ENCODE data around the gene ZNF280A. TPM values are rescaled to one million over a fixed set of nuclear protein-coding genes. Genes with fewer than 3 reads are reported as not detected.

Gene ZNF280A
- total RNA-seq, 2 experiments from 2014 or later: not detected

DNA sequence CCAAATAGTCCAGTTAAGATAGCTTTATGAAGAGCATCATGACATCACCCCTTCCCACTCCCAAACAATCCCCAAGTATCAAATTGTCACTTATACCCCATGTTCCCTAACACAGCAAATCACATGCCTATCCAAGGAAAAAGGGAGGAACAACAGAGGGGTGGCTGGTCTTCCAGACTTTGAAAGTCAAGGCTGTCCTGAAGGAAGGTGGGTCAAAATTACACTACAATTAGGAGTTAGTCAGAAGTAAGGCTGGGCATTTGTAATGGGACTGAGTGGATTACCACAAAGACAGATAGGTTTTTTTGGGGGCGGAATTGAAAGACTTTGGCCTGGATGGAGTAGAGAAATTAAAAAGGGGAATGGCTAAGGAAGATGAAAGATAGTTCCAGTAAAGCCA is 33.1 kb upstream of the ZNF280A start:
- Mint-ChIP-seq H3K36me3 (no peaks in the 10 kb centered on the region), H3K4me1 (no peaks in the 10 kb centered on the region), H3K27ac (no peak overlapping the region), H3K9me3 (ENCODE audit: low read depth) (no peaks in the 10 kb centered on the region), H3K4me3 (no peak overlapping the region), H3K27me3 (peaks cover 6% of the 10 kb centered on the region)
- CTCF ChIA-PET: interaction anchor here (1.1 kb wide), 1 partner anchor 123 kb away, joined by 3 read pairs; no protein-coding TSS in a partner anchor
- DNase-seq (no peak), ATAC-seq (no peak)

DNA sequence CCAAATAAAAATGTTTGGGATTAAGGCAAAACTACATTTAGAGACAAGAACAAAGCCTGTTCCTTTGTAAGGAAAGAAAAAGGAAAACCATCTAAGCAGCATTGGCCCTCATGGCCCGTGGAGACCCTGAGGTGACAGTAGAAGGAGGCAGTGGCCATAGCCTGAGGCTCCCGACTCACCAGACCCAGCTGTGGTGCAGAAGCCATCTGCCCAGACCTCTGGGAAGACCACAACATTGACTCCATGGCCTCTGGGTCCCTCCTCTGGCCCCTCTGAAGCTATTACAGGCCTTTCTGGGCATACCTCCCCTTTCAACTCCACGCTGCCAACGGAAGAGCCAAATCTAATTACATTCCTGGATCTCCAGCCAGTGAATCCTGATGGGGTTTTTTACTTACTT is 32.6 kb upstream of the ZNF280A start:
- CTCF ChIA-PET: interaction anchor here (1.1 kb wide), 1 partner anchor 122 kb away, joined by 3 read pairs; no protein-coding TSS in a partner anchor
- H3K27me3 Mint-ChIP-seq: peaks cover 11% of the 10 kb centered on the region

DNA sequence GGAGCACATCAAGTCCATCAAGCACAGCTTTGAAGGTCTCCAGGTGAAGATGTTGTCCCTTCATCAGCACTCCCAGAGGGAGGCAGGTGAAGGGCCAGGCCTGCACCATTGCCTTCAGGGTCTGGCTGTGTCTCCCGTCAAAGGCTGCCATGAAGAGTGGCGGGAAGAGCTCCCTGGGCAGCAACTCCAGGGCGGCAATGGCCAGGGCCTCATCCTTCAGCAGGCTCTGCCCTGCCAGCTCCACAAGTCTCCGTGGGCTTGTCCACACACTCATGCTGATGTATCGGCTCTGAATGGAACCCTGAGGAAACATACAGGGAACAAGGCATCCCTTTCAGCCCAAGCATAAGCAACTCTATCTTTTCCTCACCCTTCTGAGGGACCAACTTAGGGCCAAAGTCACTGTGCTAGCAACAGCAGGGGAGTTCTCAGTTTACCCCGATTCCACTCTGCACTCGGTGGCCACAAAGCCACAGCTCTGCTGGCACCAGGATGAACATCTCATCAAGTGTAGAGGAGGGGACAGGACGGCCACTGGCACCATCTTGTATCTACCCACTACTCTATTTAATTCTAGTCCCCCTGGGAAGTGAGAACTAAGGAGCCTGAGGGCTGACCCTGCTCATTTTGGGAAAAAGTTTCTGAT is 30.8 kb upstream of the ZNF280A start:
- Mint-ChIP-seq H3K27ac (no peak overlapping the region), H3K4me3 (no peak overlapping the region), H3K9me3 (ENCODE audit: low read depth) (no peaks in the 10 kb centered on the region), H3K27me3 (peaks cover 11% of the 10 kb centered on the region), H3K36me3 (no peaks in the 10 kb centered on the region), H3K4me1 (no peaks in the 10 kb centered on the region)
- DNase-seq: no peak
- CTCF ChIA-PET: interaction anchor here (1.2 kb wide), 1 partner anchor 9 kb away, joined by 3 read pairs; the partner anchor contains the start of gene PRAME
- no peak for ATAC-seq

More for the DNA sequence above, 32.6 kb upstream of the ZNF280A start:
- no peak overlapping the region for H3K27ac Mint-ChIP-seq
- no peaks in the 10 kb centered on the region for H3K36me3 Mint-ChIP-seq
- H3K9me3 Mint-ChIP-seq (ENCODE audit: low read depth): no peaks in the 10 kb centered on the region
- ATAC-seq (no peak), DNase-seq (no peak)
- H3K4me3 Mint-ChIP-seq: no peak overlapping the region
- no peaks in the 10 kb centered on the region for H3K4me1 Mint-ChIP-seq

DNA sequence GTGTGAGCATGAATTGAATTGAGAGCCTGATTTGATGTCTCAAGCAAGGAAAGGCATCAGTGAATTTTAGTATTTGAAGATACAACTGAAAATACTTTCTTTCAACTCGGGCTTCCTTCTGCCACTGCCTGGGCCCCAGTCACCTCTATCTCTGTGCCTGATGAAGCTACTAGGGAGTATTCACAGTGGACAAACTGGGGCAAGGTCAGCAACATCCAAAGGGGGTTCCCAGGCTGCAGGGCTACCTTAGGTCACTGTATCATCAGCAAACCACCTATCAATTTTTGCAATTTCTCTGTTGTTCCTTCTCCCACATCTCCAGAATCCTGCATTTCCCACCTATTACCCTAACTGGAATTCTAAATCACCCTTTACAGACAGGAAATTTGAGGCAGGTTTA is 28.8 kb upstream of the ZNF280A start:
- DNase-seq (no peak), ATAC-seq (no peak)
- Mint-ChIP-seq H3K36me3 (no peaks in the 10 kb centered on the region), H3K27me3 (peaks cover 14% of the 10 kb centered on the region), H3K4me3 (no peak overlapping the region), H3K4me1 (no peaks in the 10 kb centered on the region), H3K9me3 (ENCODE audit: low read depth) (no peaks in the 10 kb centered on the region), H3K27ac (no peak overlapping the region)
- CTCF ChIA-PET: interaction anchor here (2.2 kb wide), 1 partner anchor 10 kb away, joined by 9 read pairs; the partner anchor contains the start of gene PRAME

DNA sequence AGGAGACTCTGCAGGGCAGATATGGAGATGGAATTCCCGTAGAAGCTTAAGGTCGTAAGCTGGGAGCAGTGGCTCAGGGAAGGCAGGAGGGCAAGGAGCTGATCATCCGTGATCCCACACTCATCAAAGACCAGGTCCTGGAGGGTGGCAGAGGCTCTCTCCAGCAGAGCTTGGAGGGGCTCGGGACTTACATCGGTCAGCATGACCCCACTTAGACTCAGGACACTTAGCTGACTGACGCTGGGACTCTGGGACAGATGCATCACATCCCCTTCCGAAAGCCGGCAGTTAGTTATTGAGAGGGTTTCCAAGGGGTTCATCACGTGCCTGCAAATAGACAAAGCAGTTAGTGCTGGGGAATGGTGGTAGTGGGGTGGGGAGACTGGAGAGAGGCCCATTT is 28.2 kb upstream of the ZNF280A start:
- Mint-ChIP-seq H3K4me3 (no peak overlapping the region), H3K27ac (no peak overlapping the region), H3K4me1 (no peaks in the 10 kb centered on the region), H3K27me3 (peaks cover 14% of the 10 kb centered on the region), H3K9me3 (ENCODE audit: low read depth) (no peaks in the 10 kb centered on the region), H3K36me3 (no peaks in the 10 kb centered on the region)
- no peak for DNase-seq
- ATAC-seq: no peak
- CTCF ChIA-PET: interaction anchor here (2.2 kb wide), 1 partner anchor 11 kb away, joined by 9 read pairs; the partner anchor contains the start of gene PRAME

DNA sequence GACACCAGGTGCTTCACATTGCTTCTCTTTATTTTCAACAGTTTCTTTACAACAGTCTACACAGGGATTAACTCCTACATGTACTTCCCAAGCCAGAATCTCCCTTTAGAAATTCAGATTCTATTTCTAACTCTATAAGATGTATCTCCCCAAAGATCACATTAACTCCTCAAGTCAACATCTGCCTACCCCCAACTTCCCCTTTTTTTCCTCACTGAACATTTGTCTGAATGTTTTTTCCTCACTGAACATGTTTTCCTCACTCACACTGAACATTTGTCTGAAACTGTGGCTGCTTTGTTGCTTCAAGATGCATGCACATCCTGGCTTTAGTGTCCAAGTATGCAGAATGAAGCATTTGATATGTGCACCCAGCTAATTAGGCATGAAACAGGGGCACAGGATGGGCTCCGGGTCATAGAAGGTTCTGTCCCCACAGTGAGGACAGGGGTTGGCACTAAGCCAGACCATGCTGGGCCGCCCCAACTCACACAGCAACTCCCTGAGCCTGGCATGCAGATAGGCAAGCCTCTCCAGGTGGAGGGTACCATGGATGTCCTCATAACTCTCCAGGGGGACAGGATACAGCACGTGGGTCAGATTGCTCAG is 27.7 kb upstream of the ZNF280A start:
- H3K4me1 Mint-ChIP-seq: no peaks in the 10 kb centered on the region
- H3K27me3 Mint-ChIP-seq: peaks cover 14% of the 10 kb centered on the region
- H3K4me3 Mint-ChIP-seq: no peak overlapping the region
- no peak for DNase-seq
- no peaks in the 10 kb centered on the region for H3K36me3 Mint-ChIP-seq
- H3K9me3 Mint-ChIP-seq (ENCODE audit: low read depth): no peaks in the 10 kb centered on the region
- no peak for ATAC-seq
- CTCF ChIA-PET: interaction anchor here (2.2 kb wide), 1 partner anchor 11 kb away, joined by 9 read pairs; the partner anchor contains the start of gene PRAME
- H3K27ac Mint-ChIP-seq: no peak overlapping the region

DNA sequence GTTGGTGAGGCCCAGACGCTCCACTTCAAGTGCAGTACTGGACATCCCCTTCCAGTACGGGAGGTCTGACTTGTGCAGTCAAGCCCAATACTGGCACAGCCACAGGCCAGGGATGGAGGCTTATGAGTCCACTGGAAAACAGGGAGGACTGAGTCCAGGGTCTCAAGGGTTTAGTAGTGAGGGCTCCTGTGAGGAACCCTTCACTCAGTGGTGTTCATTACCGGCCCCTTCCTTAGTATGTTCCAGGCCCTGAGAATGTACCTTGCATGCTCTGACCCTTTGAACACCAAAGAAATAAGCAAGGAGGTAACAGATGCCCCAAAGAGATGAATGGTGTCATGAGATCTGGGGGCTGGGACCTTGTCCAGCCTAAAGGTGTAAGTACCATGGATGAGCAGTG is 27.2 kb upstream of the ZNF280A start:
- ATAC-seq (no peak), DNase-seq (no peak)
- H3K4me1 Mint-ChIP-seq: no peaks in the 10 kb centered on the region
- H3K27ac Mint-ChIP-seq: no peak overlapping the region
- CTCF ChIA-PET: no interaction called here
- no peak overlapping the region for H3K4me3 Mint-ChIP-seq
- no peaks in the 10 kb centered on the region for H3K36me3 Mint-ChIP-seq
- H3K27me3 Mint-ChIP-seq: peaks cover 14% of the 10 kb centered on the region
- no peaks in the 10 kb centered on the region for H3K9me3 Mint-ChIP-seq (ENCODE audit: low read depth)

DNA sequence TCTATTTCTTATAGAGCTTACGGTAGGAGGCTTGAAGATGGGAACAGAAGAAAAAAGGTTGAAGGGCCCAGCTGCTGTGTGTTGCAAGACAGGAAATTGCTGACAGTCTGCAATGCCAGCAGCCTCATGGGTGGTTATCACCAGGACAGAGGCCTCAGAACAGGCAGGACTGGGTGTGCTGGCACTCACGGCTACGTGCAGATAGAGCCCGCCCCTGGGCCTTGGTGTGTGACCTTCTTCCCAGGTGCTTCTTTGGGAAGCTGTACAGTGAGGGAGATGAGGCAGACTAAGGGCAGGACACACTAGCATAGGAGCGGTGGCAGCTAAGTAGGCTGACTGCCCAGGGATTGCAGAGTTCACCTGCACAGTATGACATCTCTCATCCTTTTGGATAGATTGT is 26.4 kb upstream of the ZNF280A start:
- no peaks in the 10 kb centered on the region for H3K36me3 Mint-ChIP-seq
- CTCF ChIA-PET: no interaction called here
- no peak for ATAC-seq
- no peak overlapping the region for H3K4me3 Mint-ChIP-seq
- H3K4me1 Mint-ChIP-seq: no peaks in the 10 kb centered on the region
- DNase-seq: no peak
- peaks cover 14% of the 10 kb centered on the region for H3K27me3 Mint-ChIP-seq
- H3K9me3 Mint-ChIP-seq (ENCODE audit: low read depth): no peaks in the 10 kb centered on the region
- no peak overlapping the region for H3K27ac Mint-ChIP-seq

DNA sequence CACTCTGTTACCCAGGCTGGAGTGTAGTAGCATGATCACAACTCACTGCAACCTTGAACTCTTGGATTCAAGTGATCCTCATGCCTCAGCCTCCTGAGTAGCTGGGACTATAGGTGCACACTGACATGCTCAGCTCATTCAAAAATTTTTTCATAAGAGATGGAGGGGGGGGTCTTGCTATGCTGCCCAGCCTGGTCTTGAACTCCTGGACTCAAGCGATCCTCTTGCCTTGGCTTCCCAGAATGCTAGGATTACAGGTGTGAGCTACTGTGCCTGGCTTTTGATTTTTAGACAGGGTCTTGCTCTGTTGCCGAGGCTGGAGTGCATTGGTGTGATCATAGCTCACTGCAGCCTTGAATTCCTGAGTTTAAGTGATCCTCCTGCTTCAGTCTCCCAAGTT is 25.0 kb upstream of the ZNF280A start:
- Mint-ChIP-seq H3K27ac (no peak overlapping the region), H3K27me3 (peaks cover 15% of the 10 kb centered on the region), H3K36me3 (no peaks in the 10 kb centered on the region), H3K9me3 (ENCODE audit: low read depth) (no peaks in the 10 kb centered on the region), H3K4me3 (no peak overlapping the region), H3K4me1 (no peaks in the 10 kb centered on the region)
- no peak for DNase-seq
- CTCF ChIA-PET: no interaction called here
- ATAC-seq: no peak

DNA sequence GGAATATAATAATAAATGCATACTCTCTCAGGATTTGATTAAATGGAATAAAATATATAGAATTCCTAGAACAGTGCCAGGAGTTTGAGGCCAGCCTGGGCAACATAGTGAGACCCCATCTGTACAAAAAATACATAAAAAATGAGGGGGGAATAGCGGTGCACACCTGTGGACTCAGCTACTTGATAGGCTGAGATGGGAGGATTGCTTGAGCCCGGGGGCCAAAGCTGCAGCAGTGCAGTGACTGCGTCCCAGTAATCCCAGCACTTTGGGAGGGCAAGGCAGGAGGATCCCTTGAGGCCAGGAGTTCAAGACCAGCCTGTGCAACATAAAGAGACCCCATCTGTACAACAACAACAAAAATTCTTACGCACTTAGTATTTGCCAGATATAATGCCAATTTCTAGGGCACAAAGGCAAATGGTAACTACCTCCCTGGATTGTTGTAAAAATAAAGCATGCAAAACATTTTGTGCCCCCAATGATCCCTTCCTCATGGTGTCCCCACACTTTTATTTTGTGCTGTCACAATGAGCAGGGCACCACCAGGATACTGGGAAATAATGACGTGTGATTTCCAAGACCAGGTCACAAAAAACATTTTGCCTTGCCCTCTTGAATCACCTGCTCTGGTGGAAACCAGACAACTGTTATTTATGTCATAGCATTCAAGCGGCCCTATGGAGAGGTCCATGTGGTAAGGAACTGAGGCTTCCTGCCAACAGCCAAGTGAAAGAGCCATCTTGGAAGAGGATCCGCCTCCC is 18.3 kb upstream of the ZNF280A start:
- H3K27ac Mint-ChIP-seq: no peak overlapping the region
- no peaks in the 10 kb centered on the region for H3K36me3 Mint-ChIP-seq
- no peaks in the 10 kb centered on the region for H3K9me3 Mint-ChIP-seq (ENCODE audit: low read depth)
- DNase-seq: no peak
- no peak overlapping the region for H3K4me3 Mint-ChIP-seq
- ATAC-seq: no peak
- peaks cover 19% of the 10 kb centered on the region for H3K27me3 Mint-ChIP-seq
- CTCF ChIA-PET: no interaction called here
- no peaks in the 10 kb centered on the region for H3K4me1 Mint-ChIP-seq

DNA sequence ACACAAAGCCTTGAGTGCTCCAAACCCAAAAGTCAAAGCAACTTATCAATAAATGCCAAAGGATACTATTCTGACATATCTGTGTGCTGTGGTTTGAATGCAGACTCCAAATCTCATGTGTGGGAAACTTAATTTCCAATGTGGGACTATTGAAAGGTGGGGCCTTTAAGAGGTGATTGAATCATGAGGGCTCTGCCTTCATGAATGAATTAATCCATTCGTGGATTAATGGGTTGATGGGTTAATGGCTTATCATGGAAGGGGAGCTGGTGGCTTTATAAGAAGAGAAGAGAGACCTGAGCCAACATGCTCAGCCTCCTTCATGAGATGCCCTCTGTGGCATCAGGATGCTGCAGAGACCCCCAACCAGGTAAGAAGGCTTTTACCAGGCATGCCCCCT is 16.8 kb upstream of the ZNF280A start:
- peaks cover 21% of the 10 kb centered on the region for H3K27me3 Mint-ChIP-seq
- H3K36me3 Mint-ChIP-seq: no peaks in the 10 kb centered on the region
- no peaks in the 10 kb centered on the region for H3K4me1 Mint-ChIP-seq
- DNase-seq: no peak
- CTCF ChIA-PET: no interaction called here
- no peaks in the 10 kb centered on the region for H3K9me3 Mint-ChIP-seq (ENCODE audit: low read depth)
- no peak for ATAC-seq
- no peak overlapping the region for H3K27ac Mint-ChIP-seq
- no peak overlapping the region for H3K4me3 Mint-ChIP-seq

DNA sequence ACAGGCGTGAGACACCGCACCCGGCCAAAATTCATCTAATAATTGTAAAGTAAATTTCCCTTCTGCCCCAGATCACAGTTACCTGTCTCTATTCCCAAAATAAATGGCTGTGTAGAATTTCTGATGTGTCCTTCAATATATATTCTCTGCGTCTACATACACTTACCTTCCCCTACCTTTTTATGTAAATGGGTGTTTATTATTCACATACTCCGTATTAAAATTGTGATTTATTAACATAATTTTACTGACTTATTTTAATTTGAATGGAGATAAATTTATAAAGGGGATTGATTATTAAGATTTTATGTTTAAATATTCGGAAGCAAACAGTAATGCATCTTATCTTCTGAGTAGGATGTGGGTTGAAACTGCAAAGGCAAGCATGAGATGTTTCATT is 16.4 kb upstream of the ZNF280A start:
- Mint-ChIP-seq H3K9me3 (ENCODE audit: low read depth) (no peaks in the 10 kb centered on the region), H3K27ac (no peak overlapping the region), H3K4me3 (no peak overlapping the region), H3K4me1 (no peaks in the 10 kb centered on the region), H3K36me3 (no peaks in the 10 kb centered on the region), H3K27me3 (peaks cover 21% of the 10 kb centered on the region)
- CTCF ChIA-PET: interaction anchor here (1.2 kb wide), 1 partner anchor 23 kb away, joined by 3 read pairs; the partner anchor contains the start of gene PRAME
- ATAC-seq (no peak), DNase-seq (no peak)

DNA sequence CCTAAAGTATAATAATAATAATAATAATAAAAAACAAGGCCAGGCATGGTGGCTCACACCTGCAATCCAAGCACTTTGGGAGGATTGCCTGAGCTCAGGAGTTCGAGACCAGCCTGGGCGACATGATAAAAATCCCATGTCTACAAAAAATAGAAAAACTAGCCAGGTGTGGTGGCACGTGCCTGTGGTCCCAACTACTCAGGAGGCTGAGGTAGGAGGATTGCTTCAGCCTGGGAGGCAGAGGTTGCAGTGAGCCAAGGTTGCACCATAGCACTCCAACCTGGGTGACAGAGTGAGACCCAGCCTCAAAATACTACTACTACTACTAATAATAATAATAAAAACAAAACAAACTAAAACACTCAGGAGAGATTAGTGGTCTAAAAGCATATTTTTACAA is 15.6 kb upstream of the ZNF280A start:
- Mint-ChIP-seq H3K4me3 (no peak overlapping the region), H3K4me1 (no peaks in the 10 kb centered on the region), H3K9me3 (ENCODE audit: low read depth) (no peaks in the 10 kb centered on the region), H3K36me3 (no peaks in the 10 kb centered on the region), H3K27ac (no peak overlapping the region), H3K27me3 (peaks cover 21% of the 10 kb centered on the region)
- DNase-seq (no peak), ATAC-seq (no peak)
- CTCF ChIA-PET: interaction anchor here (1.2 to 1.5 kb wide), 3 partner anchors 10 to 27 kb away, joined by 3 to 4 read pairs (median 3); partner anchors contain the start of genes PRAME and ZNF280B

Data from activated CD8-positive, alpha-beta memory T cell treated with anti-CD3 and anti-CD28 coated beads, Interleukin-2, amount 10 ng/mL, durations not matched to agents 7 days and 5 days (primary cell).